OCI-LY3 (cell line): ENCODE data around the gene NBEA.

Experiments
- CTCF ChIP-seq: fragments of 200-600, 300-600 bp; sonication (generic); IDR thresholded peaks from 2 replicates; pipeline ENCODE4 v1.5.1; 2014; ENCODE audit warnings: antibody characterized with exemption, low read length, low read depth
- EZH2phosphoT487 ChIP-seq: fragments of 200-600 bp; shearing (Covaris generic); IDR thresholded peaks from 2 replicates; pipeline ENCODE4 v1.6.1; 2018; ENCODE audit warnings: antibody characterized with exemption, mixed run types, low read depth

GRCh38 chr13:35631666-35632065, 689.6 kb downstream of the NBEA start:
- TF ChIP-seq CTCF = no peak
- no peak for TF ChIP-seq EZH2phosphoT487
